Measurements from ENCODE around the gene FCRL6.

The FCRL6 gene

GRCh38 chr1:159802111-159802510, at the start of gene FCRL6:
Gene FCRL6, plus strand, starts transcription at chr1:159802360. Its CDS starts 65 bp downstream, at chr1:159802425.
- DNase-seq = no peak

GRCh38 chr1:159753386-159753785, 48.8 kb upstream of the FCRL6 start:
- DNase-seq = no peak

GRCh38 chr1:159755451-159756007, 46.6 kb upstream of the FCRL6 start:
- DNase-seq = no peak

- no peak for DNase-seq
These were observed 45.8 kb upstream of the FCRL6 start for GRCh38 chr1:159756397-159756796.

GRCh38 chr1:159763686-159764085, 38.5 kb upstream of the FCRL6 start:
- DNase-seq = no peak

- no peak for DNase-seq
These were observed 36.4 kb upstream of the FCRL6 start for GRCh38 chr1:159765806-159766205.

GRCh38 chr1:159771127-159771895, 30.8 kb upstream of the FCRL6 start:
- DNase-seq = no peak

- DNase-seq = no peak
These were observed 27.7 kb upstream of the FCRL6 start for GRCh38 chr1:159774465-159774864.

GRCh38 chr1:159775716-159776115, 26.4 kb upstream of the FCRL6 start:
- no peak for DNase-seq

GRCh38 chr1:159778266-159778665, 23.9 kb upstream of the FCRL6 start:
- DNase-seq = no peak

GRCh38 chr1:159779403-159779851, 22.7 kb upstream of the FCRL6 start:
- no peak for DNase-seq

GRCh38 chr1:159780583-159781582, 21.3 kb upstream of the FCRL6 start, which contains the start of gene DUSP23:
Gene DUSP23, plus strand, starts transcription at chr1:159780962. Its CDS starts 139 bp downstream, at chr1:159781101.
- DNase-seq = peak; percentile 84 to 91

- no peak for DNase-seq
These were observed 20.2 kb upstream of the FCRL6 start for GRCh38 chr1:159781992-159782391.

GRCh38 chr1:159783724-159784123, 18.4 kb upstream of the FCRL6 start:
- DNase-seq = no peak

GRCh38 chr1:159786465-159786864, 15.7 kb upstream of the FCRL6 start:
- DNase-seq = no peak

- no peak for DNase-seq
These were observed 15.2 kb upstream of the FCRL6 start for GRCh38 chr1:159786966-159787365.

- no peak for DNase-seq
These were observed 11.8 kb upstream of the FCRL6 start for GRCh38 chr1:159790237-159790917.

GRCh38 chr1:159791031-159791430, 11.1 kb upstream of the FCRL6 start:
- DNase-seq = no peak

GRCh38 chr1:159791461-159791860, 10.7 kb upstream of the FCRL6 start:
- DNase-seq = no peak

- no peak for DNase-seq
These were observed 6.6 kb upstream of the FCRL6 start for GRCh38 chr1:159795534-159795933.

GRCh38 chr1:159798893-159799292, 3.3 kb upstream of the FCRL6 start:
- peak in 1 of 2 experiments; percentile 37 for DNase-seq

GRCh38 chr1:159799446-159799985, 2.6 kb upstream of the FCRL6 start:
- DNase-seq = no peak
